Endothelial cell (in vitro differentiated cells): ENCODE data around the gene CTNNA2. TPM values are rescaled to one million over a fixed set of nuclear protein-coding genes. Genes with fewer than 3 reads are reported as not detected.

Experiments used
- DNase-seq: peaks from one replicate; pipeline ENCODE4 v3.0.0; 2021; ENCODE audit warnings: low spot score
- H3K27ac Mint-ChIP-seq: one replicate; pipeline ENCODE4 v1.8.0; 2021; ENCODE audit warnings: mixed read lengths, inconsistent platforms; ENCODE audit not compliant: unreplicated experiment
- H3K27me3 Mint-ChIP-seq: one replicate; pipeline ENCODE4 v1.8.0; 2021; ENCODE audit warnings: mild to moderate bottlenecking, moderate library complexity, mixed read lengths, inconsistent platforms; ENCODE audit not compliant: unreplicated experiment
- H3K36me3 Mint-ChIP-seq: one replicate; pipeline ENCODE4 v1.8.0; 2021; ENCODE audit warnings: mild to moderate bottlenecking, low read depth, mixed read lengths, inconsistent platforms; ENCODE audit not compliant: unreplicated experiment
- H3K4me1 Mint-ChIP-seq: one replicate; pipeline ENCODE4 v1.8.0; 2021; ENCODE audit warnings: mild to moderate bottlenecking, mixed read lengths, inconsistent platforms; ENCODE audit not compliant: unreplicated experiment
- H3K4me3 Mint-ChIP-seq: one replicate; pipeline ENCODE4 v1.8.0; 2021; ENCODE audit warnings: mild to moderate bottlenecking, mixed read lengths, inconsistent platforms; ENCODE audit not compliant: unreplicated experiment
- H3K9me3 Mint-ChIP-seq: one replicate; pipeline ENCODE4 v1.8.0; 2021; ENCODE audit warnings: mixed read lengths, inconsistent platforms; ENCODE audit not compliant: unreplicated experiment
- total RNA-seq: library from RNA; stranded (reverse); fragmentation: NEBNext Ultra II Directional; extraction: Animal tissue kit (Norgen Biotek cat#: 25700); gene quantifications from one replicate; pipeline ENCODE4 v1.2.1, GENCODE V29; 2021; ENCODE audit not compliant: unreplicated experiment
- TF ChIP-seq, protein P1 (sequence below): fragments of 200-600 bp; sonication (generic); IDR thresholded peaks from one replicate; pipeline ENCODE4 v1.5.0; 2021; ENCODE audit warnings: antibody characterized with exemption; ENCODE audit not compliant: unreplicated experiment

Gene CTNNA2
- total RNA-seq, 1 donor from 2014 or later = 4.7 TPM

- H3K4me1 Mint-ChIP-seq = no peaks in the 10 kb centered on the region
- H3K4me3 Mint-ChIP-seq = no peak overlapping the region
- DNase-seq = no peak
- TF ChIP-seq, protein P1, sequence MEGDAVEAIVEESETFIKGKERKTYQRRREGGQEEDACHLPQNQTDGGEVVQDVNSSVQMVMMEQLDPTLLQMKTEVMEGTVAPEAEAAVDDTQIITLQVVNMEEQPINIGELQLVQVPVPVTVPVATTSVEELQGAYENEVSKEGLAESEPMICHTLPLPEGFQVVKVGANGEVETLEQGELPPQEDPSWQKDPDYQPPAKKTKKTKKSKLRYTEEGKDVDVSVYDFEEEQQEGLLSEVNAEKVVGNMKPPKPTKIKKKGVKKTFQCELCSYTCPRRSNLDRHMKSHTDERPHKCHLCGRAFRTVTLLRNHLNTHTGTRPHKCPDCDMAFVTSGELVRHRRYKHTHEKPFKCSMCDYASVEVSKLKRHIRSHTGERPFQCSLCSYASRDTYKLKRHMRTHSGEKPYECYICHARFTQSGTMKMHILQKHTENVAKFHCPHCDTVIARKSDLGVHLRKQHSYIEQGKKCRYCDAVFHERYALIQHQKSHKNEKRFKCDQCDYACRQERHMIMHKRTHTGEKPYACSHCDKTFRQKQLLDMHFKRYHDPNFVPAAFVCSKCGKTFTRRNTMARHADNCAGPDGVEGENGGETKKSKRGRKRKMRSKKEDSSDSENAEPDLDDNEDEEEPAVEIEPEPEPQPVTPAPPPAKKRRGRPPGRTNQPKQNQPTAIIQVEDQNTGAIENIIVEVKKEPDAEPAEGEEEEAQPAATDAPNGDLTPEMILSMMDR = no peak
- no peaks in the 10 kb centered on the region for H3K36me3 Mint-ChIP-seq
- peaks cover 2% of the 10 kb centered on the region for H3K27me3 Mint-ChIP-seq
- H3K9me3 Mint-ChIP-seq = no peaks in the 10 kb centered on the region
- no peak overlapping the region for H3K27ac Mint-ChIP-seq
These were observed 734.5 kb downstream of the CTNNA2 start for GRCh38 chr2:80247339-80247738.

DNA sequence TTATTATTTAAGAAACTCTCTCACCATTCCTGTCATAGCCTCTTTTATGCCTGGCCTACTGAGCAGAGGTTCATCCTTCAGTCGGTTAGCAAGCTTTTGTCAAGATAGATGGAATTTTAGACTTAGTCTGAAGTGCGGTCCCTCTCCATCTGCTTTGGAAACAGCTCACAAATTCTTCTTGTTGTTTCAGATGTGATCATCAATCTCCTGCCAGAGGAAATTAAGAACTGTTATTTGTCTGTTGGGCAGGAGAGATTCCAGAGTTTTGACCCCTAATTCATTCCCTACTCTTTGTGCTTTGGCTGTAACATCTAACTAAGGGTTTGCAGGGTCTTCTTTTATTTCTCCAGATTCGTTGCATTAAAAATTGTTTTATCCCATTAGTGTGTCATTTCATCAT, 735.3 kb downstream of the CTNNA2 start:
- Mint-ChIP-seq H3K27ac (no peak overlapping the region), H3K36me3 (no peaks in the 10 kb centered on the region), H3K27me3 (no peaks in the 10 kb centered on the region), H3K4me3 (no peak overlapping the region), H3K9me3 (no peaks in the 10 kb centered on the region), H3K4me1 (no peaks in the 10 kb centered on the region)
- TF ChIP-seq, protein P1 = no peak
- DNase-seq = no peak

DNA sequence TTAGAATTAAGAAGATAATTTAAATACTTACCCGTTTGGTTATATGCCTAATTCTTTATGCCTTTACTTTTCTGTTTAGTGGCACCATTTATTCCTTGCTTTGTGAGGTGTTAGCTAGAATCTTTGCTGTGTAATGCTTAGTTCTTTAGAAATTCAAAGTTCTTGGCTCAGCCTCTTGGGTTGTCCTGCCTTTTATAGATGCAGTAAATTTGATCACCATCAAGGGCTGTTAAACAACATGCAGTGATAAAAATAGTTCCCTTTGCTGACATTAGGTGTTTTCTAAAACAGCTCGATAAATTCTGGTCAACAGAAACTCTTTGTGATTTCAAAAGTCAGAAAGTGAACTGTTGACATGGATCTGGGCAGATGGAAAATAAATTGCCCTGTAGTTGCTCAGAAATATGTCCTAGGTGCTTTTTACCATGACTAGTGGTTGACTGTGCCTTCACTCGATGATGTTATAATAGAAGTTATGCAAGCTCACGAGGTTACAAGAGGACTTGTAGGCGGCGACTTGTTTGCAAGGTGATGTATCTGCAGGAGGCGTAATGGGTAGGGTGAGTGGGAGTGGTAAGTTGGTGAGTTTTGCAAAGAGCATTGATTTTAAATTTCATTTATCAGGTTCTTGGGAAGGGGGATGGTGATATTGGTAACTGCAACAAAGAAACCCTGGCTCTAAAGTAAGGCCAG, 739.6 kb downstream of the CTNNA2 start:
- Mint-ChIP-seq H3K4me3 (no peak overlapping the region), H3K27ac (no peak overlapping the region), H3K9me3 (no peaks in the 10 kb centered on the region), H3K36me3 (no peaks in the 10 kb centered on the region), H3K4me1 (peaks cover 3% of the 10 kb centered on the region), H3K27me3 (no peaks in the 10 kb centered on the region)
- TF ChIP-seq, protein P1 = no peak
- DNase-seq = no peak

GRCh38 chr2:80255918-80256781, 743.3 kb downstream of the CTNNA2 start:
- DNase-seq = peak; percentile 7
- H3K4me3 Mint-ChIP-seq = no peak overlapping the region
- H3K9me3 Mint-ChIP-seq = no peaks in the 10 kb centered on the region
- H3K36me3 Mint-ChIP-seq = no peaks in the 10 kb centered on the region
- H3K27me3 Mint-ChIP-seq = no peaks in the 10 kb centered on the region
- peaks cover 3% of the 10 kb centered on the region for H3K4me1 Mint-ChIP-seq
- H3K27ac Mint-ChIP-seq = no peak overlapping the region
- TF ChIP-seq, protein P1 = peak; percentile 63

DNA sequence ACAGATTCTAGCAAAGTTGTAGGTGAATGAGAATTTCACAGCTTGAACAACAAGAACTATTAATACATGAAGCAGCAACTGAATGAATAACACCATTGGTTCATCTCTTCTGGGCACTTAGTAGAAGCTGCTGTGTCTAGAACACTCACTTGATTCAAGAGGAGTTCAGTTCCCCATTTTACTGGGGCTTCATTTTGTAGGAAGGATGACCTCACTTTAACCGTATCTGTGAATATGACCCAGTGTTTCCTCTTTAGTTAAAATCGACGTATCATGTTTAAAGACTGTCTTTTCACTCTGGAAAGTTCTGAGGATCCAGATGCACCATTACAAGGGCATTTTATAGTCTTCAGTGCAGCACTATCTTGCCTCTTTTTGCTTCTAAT, 743.9 kb downstream of the CTNNA2 start:
- H3K27me3 Mint-ChIP-seq = no peaks in the 10 kb centered on the region
- no peak overlapping the region for H3K4me3 Mint-ChIP-seq
- H3K4me1 Mint-ChIP-seq = peaks cover 3% of the 10 kb centered on the region
- H3K9me3 Mint-ChIP-seq = no peaks in the 10 kb centered on the region
- H3K27ac Mint-ChIP-seq = no peak overlapping the region
- DNase-seq = no peak
- TF ChIP-seq, protein P1 = no peak
- no peaks in the 10 kb centered on the region for H3K36me3 Mint-ChIP-seq
